GM23248 (cell line): ENCODE data around the gene DIAPH1. TPM values are rescaled to one million over a fixed set of nuclear protein-coding genes. Genes with fewer than 3 reads are reported as not detected.

ENCODE experiments used
- DNase-seq: peaks from one replicate; pipeline ENCODE4 v3.0.0-alpha.2; 2015
- H2AFZ ChIP-seq: fragments of 200-600 bp; sonication (generic); 2 replicates; pipeline ENCODE4 v1.6.1; 2016; ENCODE audit warnings: antibody characterized with exemption
- H3F3A ChIP-seq: fragments of 200-600 bp; sonication (generic); 2 replicates; pipeline ENCODE4 v1.6.1; 2016; ENCODE audit warnings: mild to moderate bottlenecking, antibody characterized with exemption, mixed run types; ENCODE audit not compliant: insufficient read depth
- H3K27ac ChIP-seq: fragments of 200-600 bp; sonication (generic); 2 replicates; pipeline ENCODE4 v1.5.1; 2016; ENCODE audit warnings: mild to moderate bottlenecking
- H3K27me3 ChIP-seq: fragments of 200-600 bp; sonication (generic); replicated peaks from 2 replicates; pipeline ENCODE4 v1.6.1; 2016; ENCODE audit warnings: mild to moderate bottlenecking; ENCODE audit not compliant: insufficient read depth
- H3K36me3 ChIP-seq: fragments of 200-600 bp; sonication (generic); 2 replicates; pipeline ENCODE4 v1.6.1; 2016; ENCODE audit warnings: low read depth, mild to moderate bottlenecking
- H3K4me1 ChIP-seq: fragments of 200-600 bp; sonication (generic); 2 replicates; pipeline ENCODE4 v1.6.1; 2016; ENCODE audit warnings: mild to moderate bottlenecking; ENCODE audit not compliant: insufficient read depth
- H3K4me2 ChIP-seq: fragments of 200-600 bp; sonication (generic); one replicate; pipeline ENCODE4 v1.6.1; 2016; ENCODE audit warnings: mild to moderate bottlenecking; ENCODE audit not compliant: unreplicated experiment
- H3K4me3 ChIP-seq: fragments of 200-600 bp; sonication (generic); 2 replicates; pipeline ENCODE4 v1.5.1; 2016; ENCODE audit warnings: mild to moderate bottlenecking
- H3K79me2 ChIP-seq: fragments of 200-600 bp; sonication (generic); 2 replicates; pipeline ENCODE4 v1.6.1; 2016; ENCODE audit warnings: mild to moderate bottlenecking; ENCODE audit not compliant: insufficient read depth
- H3K9ac ChIP-seq: fragments of 200-600 bp; sonication (generic); 2 replicates; pipeline ENCODE4 v1.6.1; 2016; ENCODE audit warnings: mild to moderate bottlenecking
- H3K9me2 ChIP-seq: fragments of 200-600 bp; sonication (generic); 2 replicates; pipeline ENCODE4 v1.6.1; 2016; ENCODE audit warnings: mixed run types, mild to moderate bottlenecking, moderate library complexity; ENCODE audit not compliant: insufficient read depth
- H3K9me3 ChIP-seq: fragments of 200-600 bp; sonication (generic); one replicate; pipeline ENCODE4 v1.6.1; 2017; ENCODE audit warnings: low read depth
- H4K20me1 ChIP-seq: fragments of 200-600 bp; sonication (generic); 2 replicates; pipeline ENCODE4 v1.6.0; 2016; ENCODE audit not compliant: insufficient read depth
- EZH2 ChIP-seq: fragments of 200-600 bp; sonication (generic); IDR thresholded peaks from 2 replicates; pipeline ENCODE4 v1.6.1; 2018; ENCODE audit warnings: antibody characterized with exemption, mild to moderate bottlenecking; ENCODE audit not compliant: insufficient read depth, poor library complexity, severe bottlenecking
- EZH2phosphoT487 ChIP-seq: fragments of 200-600 bp; sonication (generic); IDR thresholded peaks from 2 replicates; pipeline ENCODE4 v1.6.1; 2018; ENCODE audit warnings: antibody characterized with exemption, moderate library complexity, mild to moderate bottlenecking, low read depth; ENCODE audit not compliant: insufficient read depth
- WGBS, 2 experiments: methylation state at CpG; one replicate each; pipeline ENCODE4 v1.1.6; 2015 to 2017; ENCODE audit warnings: low lambda C conversion rate in 2 of 2, low coverage in 1 of 2; ENCODE audit errors: missing lambda C conversion rate in 2 of 2; 5-methylcytosine and 5-hydroxymethylcytosine counted together
- in situ Hi-C: fragments of 300-500 bp; cut with MboI; formaldehyde crosslinking; loops from 2 replicates; pipeline ENCODE4 v1.15.0; 2020
- polyA plus RNA-seq: library from polyadenylated mRNA; unstranded; fragments of >200 nt; fragmentation: Nextera tagmentation; extraction: Ambion mirVana; gene quantifications from 2 replicates; pipeline ENCODE4 v1.2.1, GENCODE V29; 2016
- total RNA-seq: library from RNA; depleted of rRNA; stranded (reverse); fragments of >200 nt; shearing (Covaris generic); gene quantifications from 2 replicates; pipeline ENCODE4 v1.2.3, GENCODE V29; 2014

The DIAPH1 gene
- total and polyA plus RNA-seq, 2 experiments from 2014 or later = 26.0 to 34.4 TPM

DNA sequence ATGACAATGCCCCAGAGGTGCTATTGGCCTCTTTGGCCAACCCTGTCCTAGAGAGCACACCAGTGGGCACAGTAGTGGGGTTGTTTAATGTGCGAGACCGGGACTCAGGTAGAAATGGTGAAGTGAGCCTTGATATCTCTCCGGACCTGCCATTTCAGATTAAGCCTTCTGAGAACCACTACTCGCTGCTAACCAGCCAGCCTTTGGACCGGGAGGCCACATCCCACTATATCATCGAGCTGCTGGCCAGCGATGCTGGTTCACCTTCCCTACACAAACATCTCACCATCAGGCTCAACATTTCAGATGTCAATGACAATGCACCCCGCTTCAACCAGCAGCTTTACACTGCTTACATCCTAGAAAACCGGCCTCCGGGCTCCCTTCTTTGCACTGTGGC is 128.5 kb downstream of the DIAPH1 start:
- Histone ChIP-seq H4K20me1 (no peaks in the 10 kb centered on the region), H3K4me1 (peaks cover 40% of the 10 kb centered on the region), H3K27me3 (no peaks in the 10 kb centered on the region), H3K9ac (no peak overlapping the region), H3K9me3 (no peaks in the 10 kb centered on the region), H3K4me2 (no peak overlapping the region), H3K36me3 (no peaks in the 10 kb centered on the region), H3K27ac (no peak overlapping the region), H3K9me2 (no peaks in the 10 kb centered on the region), H3F3A (peaks cover 36% of the 10 kb centered on the region), H3K4me3 (no peak overlapping the region), H2AFZ (no peak overlapping the region), H3K79me2 (peaks cover 84% of the 10 kb centered on the region)
- in situ Hi-C loops = no loop called here
- TF ChIP-seq EZH2 = no peak
- no peak for TF ChIP-seq EZH2phosphoT487
- DNase-seq = no peak
- WGBS, 2 experiments = 93 to 96% methylated on average over 10 of the region's 10 CpGs

DNA sequence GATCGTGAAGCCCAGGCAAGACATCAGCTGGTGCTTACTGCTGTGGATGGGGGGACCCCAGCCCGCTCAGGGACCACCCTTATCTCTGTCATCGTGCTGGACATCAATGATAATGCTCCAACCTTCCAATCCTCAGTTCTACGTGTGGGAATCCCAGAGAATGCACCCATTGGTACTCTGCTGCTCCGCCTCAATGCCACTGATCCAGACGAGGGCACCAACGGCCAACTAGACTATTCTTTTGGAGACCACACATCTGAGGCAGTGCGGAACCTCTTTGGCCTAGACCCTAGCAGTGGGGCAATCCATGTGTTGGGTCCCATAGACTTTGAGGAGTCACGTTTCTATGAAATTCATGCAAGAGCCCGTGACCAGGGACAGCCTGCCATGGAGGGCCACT is 129.0 kb downstream of the DIAPH1 start:
- Histone ChIP-seq H3K4me1 (peaks cover 43% of the 10 kb centered on the region), H3K9ac (peak overlapping the region; percentile 55; the same call in 1 of the 2 replicates), H3F3A (peaks cover 36% of the 10 kb centered on the region), H3K27ac (peak overlapping the region; percentile 79), H3K9me3 (no peaks in the 10 kb centered on the region), H3K79me2 (peaks cover 84% of the 10 kb centered on the region), H4K20me1 (no peaks in the 10 kb centered on the region), H3K4me2 (peak overlapping the region; percentile 78), H3K36me3 (no peaks in the 10 kb centered on the region), H3K9me2 (no peaks in the 10 kb centered on the region), H3K4me3 (peak overlapping the region; percentile 60; the same call in 1 of the 2 replicates), H2AFZ (no peak overlapping the region), H3K27me3 (no peaks in the 10 kb centered on the region)
- TF ChIP-seq EZH2 (no peak), EZH2phosphoT487 (no peak)
- in situ Hi-C loops = no loop called here
- DNase-seq = no peak
- WGBS, 2 experiments = 91 to 95% methylated on average over 10 of the region's 10 CpGs

DNA sequence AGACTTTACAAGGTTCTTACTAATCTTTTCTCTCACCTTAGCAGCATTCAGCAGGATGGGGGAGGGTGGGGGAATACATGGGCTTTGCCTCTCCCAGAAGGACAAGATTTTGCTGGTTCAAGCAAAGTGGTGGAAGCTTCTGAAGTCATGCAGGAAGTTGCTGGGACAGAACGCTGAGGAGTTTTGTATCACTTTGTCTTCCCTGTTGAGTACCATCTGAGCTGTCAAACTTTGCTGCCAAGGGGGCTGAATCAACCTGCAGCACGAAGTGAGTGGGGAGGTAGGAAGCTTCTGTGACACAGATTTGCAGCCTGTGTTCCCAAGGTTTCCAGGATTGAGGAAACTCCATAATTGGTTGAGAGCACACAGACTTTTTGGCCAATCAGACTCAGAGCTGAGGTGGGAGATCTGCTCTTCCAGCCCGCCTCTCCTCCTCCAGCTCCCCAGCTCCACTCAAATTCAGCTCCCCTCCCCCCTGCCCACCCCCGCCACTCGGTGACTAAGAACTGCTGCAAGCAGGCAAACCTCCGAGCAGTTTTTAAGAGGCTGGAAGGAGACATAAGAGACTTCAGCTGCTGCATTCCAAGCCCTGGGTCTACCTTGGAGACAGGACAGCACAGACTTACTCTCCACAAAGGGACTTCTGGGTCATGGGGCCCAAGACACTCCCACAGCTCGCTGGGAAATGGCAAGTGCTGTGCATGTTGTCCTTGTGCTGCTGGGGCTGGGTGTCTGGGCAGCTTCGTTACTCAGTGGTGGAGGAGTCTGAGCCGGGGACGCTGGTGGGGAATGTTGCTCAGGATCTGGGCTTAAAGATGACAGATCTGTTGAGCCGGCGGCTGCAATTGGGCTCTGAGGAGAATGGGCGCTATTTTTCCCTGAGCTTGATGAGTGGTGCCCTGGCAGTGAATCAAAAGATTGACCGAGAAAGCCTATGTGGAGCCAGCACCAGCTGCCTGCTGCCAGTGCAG is 129.9 kb downstream of the DIAPH1 start, which contains the start of gene PCDHGC5:
Gene PCDHGC5 (plus strand): TSS at position 491 of the 971 bp plus-strand sequence. CDS start 160 bp downstream, at position 651.
- Histone ChIP-seq H3K9ac (peak within 1 kb of the TSS; percentile 55), H3K9me3 (no peaks in the 10 kb centered on the region), H3F3A (peaks cover 36% of the 10 kb centered on the region), H3K9me2 (no peaks in the 10 kb centered on the region), H2AFZ (no peak within 1 kb of the TSS), H3K27me3 (no peaks in the 10 kb centered on the region), H3K4me2 (peak within 1 kb of the TSS; percentile 78), H3K27ac (peak within 1 kb of the TSS; percentile 79), H3K36me3 (no peaks in the 10 kb centered on the region), H3K4me1 (peaks cover 44% of the 10 kb centered on the region), H3K4me3 (peak within 1 kb of the TSS; percentile 60), H3K79me2 (peaks cover 86% of the 10 kb centered on the region), H4K20me1 (no peaks in the 10 kb centered on the region)
- in situ Hi-C loops = no loop called here
- TF ChIP-seq EZH2 (no peak), EZH2phosphoT487 (no peak)
- peak; percentile 88 for DNase-seq
- 10 to 15% methylated on average over 12 to 14 of the region's 14 CpGs for WGBS, 2 experiments

DNA sequence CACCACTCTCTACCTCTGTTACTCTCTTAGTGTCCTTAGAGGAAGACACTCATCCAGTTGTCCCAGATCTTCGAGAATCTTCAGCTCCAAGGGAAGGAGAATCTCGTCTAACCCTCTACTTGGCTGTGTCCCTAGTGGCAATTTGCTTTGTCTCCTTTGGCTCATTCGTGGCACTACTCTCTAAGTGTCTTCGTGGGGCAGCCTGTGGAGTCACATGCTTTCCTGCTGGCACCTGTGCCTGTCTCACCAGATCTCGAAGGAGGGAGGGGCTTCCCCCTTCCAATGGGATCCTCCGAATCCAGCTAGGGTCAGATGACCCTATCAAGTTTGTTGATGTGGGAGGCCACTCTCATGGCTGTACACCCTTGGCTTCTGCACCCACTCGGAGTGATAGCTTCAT is 131.7 kb downstream of the DIAPH1 start:
- Histone ChIP-seq H3K4me3 (no peak overlapping the region), H3K4me2 (no peak overlapping the region), H3K79me2 (peaks cover 86% of the 10 kb centered on the region), H3K9me3 (no peaks in the 10 kb centered on the region), H3K4me1 (peaks cover 40% of the 10 kb centered on the region), H4K20me1 (no peaks in the 10 kb centered on the region), H3F3A (peaks cover 36% of the 10 kb centered on the region), H3K9ac (no peak overlapping the region), H3K36me3 (no peaks in the 10 kb centered on the region), H3K9me2 (no peaks in the 10 kb centered on the region), H3K27me3 (no peaks in the 10 kb centered on the region), H3K27ac (no peak overlapping the region), H2AFZ (no peak overlapping the region)
- 75 to 78% methylated on average over 7 of the region's 7 CpGs for WGBS, 2 experiments
- DNase-seq = no peak
- TF ChIP-seq EZH2phosphoT487 (no peak), EZH2 (no peak)
- in situ Hi-C loops = no loop called here
